A549 treated with Mapracorat at 1 μM for 4 hours (cell line): ENCODE data around the gene STARD10. TPM values are rescaled to one million over a fixed set of nuclear protein-coding genes. Genes with fewer than 3 reads are reported as not detected.

Experiments
- total RNA-seq: library from RNA; stranded (reverse); fragments of 200-300 nt; extraction: Qiagen RNA extraction; gene quantifications from 5 replicates; pipeline ENCODE4 v1.2.3, GENCODE V29; 2022

The STARD10 gene, protein sequence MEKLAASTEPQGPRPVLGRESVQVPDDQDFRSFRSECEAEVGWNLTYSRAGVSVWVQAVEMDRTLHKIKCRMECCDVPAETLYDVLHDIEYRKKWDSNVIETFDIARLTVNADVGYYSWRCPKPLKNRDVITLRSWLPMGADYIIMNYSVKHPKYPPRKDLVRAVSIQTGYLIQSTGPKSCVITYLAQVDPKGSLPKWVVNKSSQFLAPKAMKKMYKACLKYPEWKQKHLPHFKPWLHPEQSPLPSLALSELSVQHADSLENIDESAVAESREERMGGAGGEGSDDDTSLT
- 15.0 to 18.8 TPM (median 18.8 TPM) in 5 replicates for total RNA-seq

GRCh38 chr11:72793425-72794367 is at the start of gene STARD10:
Gene STARD10, minus strand, starts transcription at chr11:72794047. Its CDS starts 12,866 bp downstream, at chr11:72781181.

DNA sequence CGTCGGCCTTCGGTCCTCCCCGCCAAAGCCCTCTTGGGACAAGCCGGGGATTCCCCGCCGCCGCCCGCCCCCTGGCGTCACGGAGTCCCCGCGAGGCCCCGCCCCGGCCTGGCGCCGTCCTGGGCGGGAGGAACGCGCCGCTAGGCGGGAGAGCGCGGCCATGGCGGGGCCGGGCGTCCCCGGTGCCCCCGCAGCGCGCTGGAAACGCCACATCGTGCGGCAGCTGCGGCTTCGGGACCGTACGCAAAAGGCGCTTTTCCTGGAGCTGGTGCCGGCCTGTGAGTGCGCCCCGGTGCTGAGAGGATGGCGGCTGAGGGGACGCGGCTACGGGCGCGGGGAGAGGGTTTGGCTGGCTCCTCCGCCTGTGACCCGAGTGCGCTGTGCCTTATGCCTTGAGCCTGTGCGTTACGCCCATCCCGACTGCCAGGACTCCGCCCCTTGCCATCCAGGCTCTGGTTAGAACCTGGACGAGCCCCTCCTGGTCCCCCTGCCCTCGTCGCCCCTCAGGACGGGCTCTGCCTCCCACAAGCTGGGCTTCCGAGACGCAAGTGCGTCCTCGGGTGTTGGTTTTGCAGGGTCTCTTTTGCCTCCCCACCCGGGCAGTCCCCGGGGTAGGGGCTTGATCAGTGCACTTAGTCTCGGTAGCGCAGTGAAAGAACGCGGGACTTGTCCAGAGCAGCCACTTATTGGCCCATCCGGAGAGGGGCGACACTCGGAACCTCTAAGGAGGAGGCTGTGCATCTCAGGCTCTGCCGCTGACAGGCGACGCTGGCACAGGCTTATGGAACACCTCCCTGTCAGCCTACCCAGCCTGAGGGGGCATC is 20.7 kb upstream of the STARD10 start, which contains the start of gene ATG16L2:
Gene ATG16L2, plus strand, starts transcription at position 126 of the 824 bp plus-strand sequence. Its CDS starts 35 bp downstream, at position 161.

DNA sequence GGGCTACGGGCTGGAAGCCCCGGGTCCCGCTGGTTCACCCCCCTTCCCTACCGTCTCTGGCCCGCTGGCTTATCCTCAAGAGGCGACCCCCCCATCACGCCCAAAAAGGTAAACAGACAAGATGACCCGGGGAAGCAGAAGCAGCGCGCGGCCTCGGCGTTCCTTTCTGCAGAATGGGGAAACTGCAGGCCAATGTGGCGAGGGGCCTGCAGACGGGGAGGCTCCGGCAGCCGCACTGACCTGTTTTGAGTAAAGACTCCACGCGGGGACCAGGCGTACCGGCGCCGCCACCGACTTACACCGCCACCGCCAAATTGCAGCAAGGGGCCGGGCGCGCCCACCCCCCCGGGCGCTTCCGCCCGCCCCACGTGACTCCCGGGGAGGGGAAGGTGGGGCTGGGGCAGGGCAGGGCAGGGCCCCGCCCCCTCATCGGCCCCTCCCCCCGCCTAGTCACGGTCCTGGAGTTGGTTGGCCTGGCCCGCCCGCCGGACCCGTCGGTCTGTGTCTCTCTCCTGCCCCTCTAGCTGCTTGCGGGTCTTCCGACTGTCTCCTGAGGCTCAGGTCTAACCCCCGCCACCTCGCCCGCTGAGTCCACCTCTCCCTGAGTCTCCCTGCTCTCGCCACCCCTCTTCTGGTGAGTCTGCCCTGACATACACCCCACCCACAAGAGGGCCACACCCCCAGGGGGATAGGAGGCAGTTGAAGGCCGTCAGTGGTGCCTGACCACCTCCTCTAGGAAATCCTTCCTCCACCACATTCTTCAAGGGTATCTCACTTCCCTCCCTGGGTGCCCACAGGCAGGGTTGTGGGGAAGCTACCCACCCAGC is 41.5 kb downstream of the STARD10 start, which contains the start of gene ARAP1:
Gene ARAP1, minus strand, starts transcription at position 321 of the 827 bp plus-strand sequence. CDS start 25,280 bp downstream, outside the sequence.

Other genes starting within 250 kb of the STARD10 start
- 1.0 to 2.6 TPM (median 1.9 TPM) in 5 replicates for gene PDE2A, start 119.6 kb downstream of the STARD10 start, total RNA-seq
- gene ARAP1, start 41.6 kb downstream of the STARD10 start, total RNA-seq: 20.0 to 31.4 TPM (median 26.5 TPM) in 5 replicates
- gene ATG16L2, start 20.4 kb upstream of the STARD10 start, total RNA-seq: 2.9 to 4.7 TPM (median 3.5 TPM) in 5 replicates